Sigmoid colon (tissue), 7 donors: ENCODE data around the gene RAB6B. TPM values are rescaled to one million over a fixed set of nuclear protein-coding genes. Genes with fewer than 3 reads are reported as not detected.
"Not testable (repeated sequence)": the region's sequence is repeated elsewhere in the genome, so short reads cannot be mapped to it uniquely, and the experiment has no call there.

Experiments
- DNase-seq: peaks from one replicate; pipeline ENCODE4 v3.0.0-alpha.2; 2019
- H3K27ac ChIP-seq, 4 donors: fragments of 200-600 bp; sonication (generic); one replicate each; pipeline ENCODE4 v1.5.1; 2016 to 2019; ENCODE audit warnings: mild to moderate bottlenecking in 1 of 4
- H3K27me3 ChIP-seq, 3 donors: fragments of 200-600 bp; sonication (generic); one replicate each; pipeline ENCODE4 v1.5.1; 2019; ENCODE audit warnings: mild to moderate bottlenecking in 1 of 3
- H3K36me3 ChIP-seq, 4 donors: fragments of 200-600 bp; sonication (generic); one replicate each; pipeline ENCODE4 v1.5.1; 2016 to 2019
- H3K4me1 ChIP-seq, 4 donors: fragments of 200-600 bp; sonication (generic); one replicate each; pipeline ENCODE4 v1.5.1; 2017 to 2019
- H3K4me3 ChIP-seq, 4 donors: fragments of 200-600 bp; sonication (generic); one replicate each; pipeline ENCODE4 v1.5.1; 2017 to 2019; ENCODE audit warnings: mild to moderate bottlenecking in 2 of 4, moderate library complexity in 1 of 4
- H3K9me3 ChIP-seq, 4 donors: fragments of 200-600 bp in 3 of 4; sonication (generic) in 3 of 4; one replicate each; pipeline versions ENCODE4 v1.5.1 to v1.6.1; 2013 to 2019
- CTCF ChIP-seq, 4 experiments: fragments of 450-650 bp in 3 of 4; fragments of 200-600 bp in 1 of 4; IDR thresholded peaks; one replicate each; pipeline ENCODE4 v1.5.1; 2016 to 2019; ENCODE audit warnings: antibody characterized with exemption in 4 of 4, mild to moderate bottlenecking in 3 of 4, moderate library complexity in 2 of 4
- EP300 ChIP-seq, 4 donors: sonication (generic); formaldehyde crosslinking; IDR thresholded peaks; one replicate each; pipeline ENCODE4 v1.6.1; 2017; ENCODE audit warnings: antibody characterized with exemption in 4 of 4
- POLR2A ChIP-seq, 2 donors: fragments of 450-650 bp; IDR thresholded peaks; one replicate each; pipeline ENCODE4 v1.6.1; 2016; ENCODE audit warnings: antibody characterized with exemption in 2 of 2, mild to moderate bottlenecking in 2 of 2, moderate library complexity in 2 of 2
- POLR2AphosphoS5 ChIP-seq, 4 donors: sonication (generic); formaldehyde crosslinking; IDR thresholded peaks; one replicate each; pipeline ENCODE4 v1.6.1; 2017; ENCODE audit warnings: antibody characterized with exemption in 4 of 4
- WGBS, 2 donors: extraction: QIAGEN DNeasy Blood & Tissue Kit; methylation state at CpG; one replicate each; pipeline ENCODE4 v1.1.7; 2013; 5-methylcytosine and 5-hydroxymethylcytosine counted together
- intact Hi-C: fragments of 100-400 bp; cut with DNase I; formaldehyde crosslinking; loops from one replicate; pipeline ENCODE4 v1.15.1; 2023
- polyA plus RNA-seq, 3 donors: library from polyadenylated mRNA; stranded (reverse); fragments of 200-250 nt; gene quantifications; one replicate each; pipeline ENCODE4 v1.2.3, GENCODE V29; 2013
- total RNA-seq, 4 donors: library from RNA; depleted of rRNA; stranded (reverse); fragments of >200 nt; gene quantifications; one replicate each; pipeline ENCODE4 v1.1.0, GENCODE V29; 2016
- donor health status: healthy with polysubstance abuse.
- donor health status: Bipolar disorder and iron deficiency.
- donor health status: healthy.

The RAB6B gene
- total and polyA plus RNA-seq, 7 donors = 0.60 to 19.7 (median 5.2) TPM

DNA sequence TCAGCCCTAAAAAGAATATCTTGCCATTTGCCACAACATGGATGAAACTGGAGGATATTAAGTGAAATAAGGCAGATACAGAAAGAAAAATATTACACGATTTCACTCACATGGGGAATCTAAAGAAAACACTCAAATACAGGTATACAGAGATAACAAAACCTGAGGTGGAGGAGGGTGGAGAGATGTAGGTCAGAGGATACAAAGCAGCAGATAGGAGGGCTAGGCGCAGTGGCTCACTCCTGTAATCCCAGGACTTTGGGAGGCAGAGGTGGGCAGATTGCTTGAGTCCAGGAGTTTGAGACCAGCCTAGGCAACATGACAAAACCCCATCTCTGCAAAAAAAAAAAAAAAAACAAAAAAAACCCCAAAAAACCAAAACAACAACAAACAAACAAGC is 113.2 kb downstream of the RAB6B start:
- H3K4me3 ChIP-seq = no peak overlapping the region
- H3K4me1 ChIP-seq = no peaks in the 10 kb centered on the region
- H3K27ac ChIP-seq = no peak overlapping the region
- DNase-seq = no peak
- intact Hi-C loops = no loop called here
- H3K27me3 ChIP-seq = peaks cover 0 to 4% (median 0%) of the 10 kb centered on the region in 3 donors
- H3K9me3 ChIP-seq = no peaks in the 10 kb centered on the region
- WGBS, 2 donors = 67 to 85% methylated on average over 2 of the region's 2 CpGs
- no peak for TF ChIP-seq CTCF (IDR thresholded peaks at IDR 0.05)
- TF ChIP-seq EP300 (IDR thresholded peaks at IDR 0.05) = no peak
- no peak for TF ChIP-seq POLR2A (IDR thresholded peaks at IDR 0.05)
- no peak for TF ChIP-seq POLR2AphosphoS5 (IDR thresholded peaks at IDR 0.05)
- H3K36me3 ChIP-seq = no peaks in the 10 kb centered on the region

- intact Hi-C loops = no loop called here
- Histone ChIP-seq H3K4me1 (no peaks in the 10 kb centered on the region), H3K27me3 (peaks cover 0 to 4% (median 0%) of the 10 kb centered on the region in 3 donors), H3K9me3 (no peaks in the 10 kb centered on the region), H3K36me3 (no peaks in the 10 kb centered on the region), H3K27ac (no peak overlapping the region), H3K4me3 (no peak overlapping the region)
- no peak for DNase-seq
- no peak for TF ChIP-seq EP300 (IDR thresholded peaks at IDR 0.05)
- no peak for TF ChIP-seq CTCF (IDR thresholded peaks at IDR 0.05)
- no peak for TF ChIP-seq POLR2AphosphoS5 (IDR thresholded peaks at IDR 0.05)
- no peak for TF ChIP-seq POLR2A (IDR thresholded peaks at IDR 0.05)
Measured at GRCh38 chr3:133781570-133781969, 114.1 kb downstream of the RAB6B start.

DNA sequence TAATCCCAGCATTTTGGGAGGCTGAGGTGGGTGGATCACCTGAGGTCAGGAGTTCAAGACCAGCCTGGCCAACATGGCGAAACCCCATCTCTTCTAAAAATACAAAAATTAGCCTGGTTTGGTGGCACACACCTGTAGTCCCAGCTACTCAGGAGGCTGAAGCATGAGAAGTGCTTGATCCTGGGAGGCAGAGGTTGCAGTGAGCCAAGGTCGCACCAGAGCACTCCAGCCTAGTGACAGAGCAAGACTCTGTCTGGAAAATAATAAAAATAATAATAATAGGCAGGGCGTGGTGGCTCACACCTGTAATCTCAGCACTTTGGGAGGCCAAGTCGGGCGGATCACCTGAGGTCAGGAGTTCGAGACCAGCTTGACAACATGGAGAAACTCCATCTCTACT is 114.9 kb downstream of the RAB6B start:
- H3K4me3 ChIP-seq, H3K27ac ChIP-seq, DNase-seq, intact Hi-C loops, H3K9me3 ChIP-seq, H3K4me1 ChIP-seq, H3K27me3 ChIP-seq, H3K36me3 ChIP-seq: not testable (repeated sequence)
- WGBS, 2 donors = 77 to 90% methylated on average over 6 of the region's 6 CpGs

GRCh38 chr3:133779626-133780203 is 116.0 kb downstream of the RAB6B start:
- Histone ChIP-seq H3K27ac (no peak overlapping the region), H3K4me3 (no peak overlapping the region), H3K27me3 (peaks cover 0 to 4% (median 0%) of the 10 kb centered on the region in 3 donors), H3K9me3 (no peaks in the 10 kb centered on the region), H3K36me3 (no peaks in the 10 kb centered on the region), H3K4me1 (no peaks in the 10 kb centered on the region)
- 49 to 87% methylated on average over 4 of the region's 4 CpGs for WGBS, 2 donors
- TF ChIP-seq EP300 (IDR thresholded peaks at IDR 0.05) = no peak
- no peak for TF ChIP-seq CTCF (IDR thresholded peaks at IDR 0.05)
- no peak for TF ChIP-seq POLR2AphosphoS5 (IDR thresholded peaks at IDR 0.05)
- TF ChIP-seq POLR2A (IDR thresholded peaks at IDR 0.05) = no peak
- no peak for DNase-seq
- intact Hi-C loops = no loop called here

DNA sequence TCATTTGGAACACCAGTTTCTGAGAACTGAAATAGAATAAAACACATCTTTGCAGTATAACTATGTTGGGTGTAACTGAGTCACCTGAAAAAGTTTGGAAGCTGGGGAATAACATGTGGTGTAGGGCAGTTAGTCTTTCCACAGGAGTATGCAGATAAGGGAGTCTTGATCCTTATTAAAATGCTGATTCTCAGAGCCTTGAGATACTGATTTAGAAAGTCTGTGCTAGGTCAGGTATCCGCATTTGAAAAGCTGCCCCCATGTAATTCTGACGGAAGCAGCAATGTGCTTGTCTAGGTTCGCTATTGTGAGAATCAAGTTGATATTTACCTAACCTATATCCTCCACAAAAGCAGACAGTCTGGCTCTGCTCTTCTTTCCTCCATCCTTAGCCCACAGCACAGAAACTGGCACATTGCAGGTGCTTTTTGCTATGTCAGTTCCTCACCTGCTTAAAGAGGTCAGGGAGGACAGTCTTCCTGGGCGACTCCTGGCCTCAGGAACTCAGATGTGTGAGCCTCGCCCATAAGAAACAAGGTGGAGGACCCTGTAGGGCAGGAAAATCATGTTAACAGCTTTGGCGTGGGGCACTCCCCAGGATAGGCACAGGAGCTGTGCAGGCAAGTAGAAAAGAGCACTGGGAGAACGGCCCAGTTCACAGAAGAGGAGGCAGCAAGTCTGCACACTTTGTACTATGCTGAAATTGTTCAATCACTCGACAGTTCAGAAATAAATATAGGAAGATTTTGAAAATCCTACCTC is 117.7 kb downstream of the RAB6B start:
- no peak overlapping the region for H3K4me3 ChIP-seq
- DNase-seq = no peak
- H3K9me3 ChIP-seq = no peaks in the 10 kb centered on the region
- no peaks in the 10 kb centered on the region for H3K27me3 ChIP-seq
- TF ChIP-seq CTCF (IDR thresholded peaks at IDR 0.05) (no peak), POLR2A (IDR thresholded peaks at IDR 0.05) (no peak), POLR2AphosphoS5 (IDR thresholded peaks at IDR 0.05) (no peak), EP300 (IDR thresholded peaks at IDR 0.05) (no peak)
- no peaks in the 10 kb centered on the region for H3K36me3 ChIP-seq
- no peaks in the 10 kb centered on the region for H3K4me1 ChIP-seq
- 44 to 75% methylated on average over 8 of the region's 8 CpGs for WGBS, 2 donors
- intact Hi-C loops = no loop called here
- H3K27ac ChIP-seq = no peak overlapping the region
